NCI-H2171 treated with DMSO at 0.1 percent for 48 hours (cell line): ENCODE measurements around the gene STEAP3.
A peak's percentile ranks its signal among the peaks of the same experiment; 100 is the strongest.

Experiments
- DNase-seq: peaks from one replicate; lab custom pipeline; 2025; lab: John Stamatoyannopoulos, UW

Gene STEAP3

GRCh38 chr2:119225105-119225865, 1.7 kb downstream of the STEAP3 start:
- peak; percentile 21 for DNase-seq

- no peak for DNase-seq
Measured at GRCh38 chr2:119225926-119226325, 2.3 kb downstream of the STEAP3 start.

GRCh38 chr2:119227346-119227745, 3.7 kb downstream of the STEAP3 start:
- no peak for DNase-seq

GRCh38 chr2:119228136-119228535, 4.5 kb downstream of the STEAP3 start:
- DNase-seq: no peak

GRCh38 chr2:119228964-119229363, 5.3 kb downstream of the STEAP3 start:
- DNase-seq: no peak

GRCh38 chr2:119229716-119230115, 6.1 kb downstream of the STEAP3 start:
- no peak for DNase-seq

- DNase-seq: no peak
Measured at GRCh38 chr2:119230219-119231185, 6.9 kb downstream of the STEAP3 start.

GRCh38 chr2:119231975-119232665, 8.5 kb downstream of the STEAP3 start:
- no peak for DNase-seq

GRCh38 chr2:119232666-119232993, 9.0 kb downstream of the STEAP3 start:
- no peak for DNase-seq

GRCh38 chr2:119233326-119234020, 9.8 kb downstream of the STEAP3 start:
- no peak for DNase-seq

GRCh38 chr2:119234021-119235019, 10.7 kb downstream of the STEAP3 start:
- DNase-seq: peak; percentile 21

- DNase-seq: no peak
Measured at GRCh38 chr2:119236796-119237195, 13.2 kb downstream of the STEAP3 start.

GRCh38 chr2:119240311-119241204, 16.9 kb downstream of the STEAP3 start:
- peak; percentile 99 for DNase-seq

GRCh38 chr2:119241205-119241532, 17.5 kb downstream of the STEAP3 start:
- DNase-seq: no peak

GRCh38 chr2:119242276-119243119, 18.9 kb downstream of the STEAP3 start:
- peak; percentile 29 for DNase-seq

GRCh38 chr2:119243621-119244020, 20.0 kb downstream of the STEAP3 start:
- no peak for DNase-seq

- peak; percentile 30 for DNase-seq
Measured at GRCh38 chr2:119245076-119245840, 21.6 kb downstream of the STEAP3 start.

- DNase-seq: no peak
Measured at GRCh38 chr2:119245841-119246230, 22.2 kb downstream of the STEAP3 start.
